ENCODE results near the gene SLC38A9.
"Not testable (repeated sequence)": the region's sequence is repeated elsewhere in the genome, so short reads cannot be mapped to it uniquely, and the experiment has no call there.

SLC38A9 gene

GRCh38 chr5:55608595-55609349, 103.4 kb downstream of the SLC38A9 start:
- DNase-seq, result no peak

- not testable (repeated sequence) for DNase-seq
Observed at GRCh38 chr5:55607309-55607708, 104.8 kb downstream of the SLC38A9 start.

GRCh38 chr5:55604611-55605067, 107.5 kb downstream of the SLC38A9 start:
- no peak for DNase-seq

GRCh38 chr5:55603922-55604321, 108.2 kb downstream of the SLC38A9 start:
- no peak for DNase-seq

- DNase-seq, result no peak
Observed at GRCh38 chr5:55601628-55602027, 110.5 kb downstream of the SLC38A9 start.

- no peak for DNase-seq
Observed at GRCh38 chr5:55601204-55601618, 110.9 kb downstream of the SLC38A9 start.

GRCh38 chr5:55600497-55601203, 111.5 kb downstream of the SLC38A9 start:
- no peak for DNase-seq

GRCh38 chr5:55600086-55600485, 112.0 kb downstream of the SLC38A9 start:
- no peak for DNase-seq

- DNase-seq, result no peak
Observed at GRCh38 chr5:55599148-55600050, 112.7 kb downstream of the SLC38A9 start.

- no peak for DNase-seq
Observed at GRCh38 chr5:55597014-55597981, 114.8 kb downstream of the SLC38A9 start.

- no peak for DNase-seq
Observed at GRCh38 chr5:55594671-55595070, 117.5 kb downstream of the SLC38A9 start.

GRCh38 chr5:55593115-55593472, 119.0 kb downstream of the SLC38A9 start:
- no peak for DNase-seq

GRCh38 chr5:55592388-55593114, 119.6 kb downstream of the SLC38A9 start:
- no peak for DNase-seq

- DNase-seq, result no peak
Observed at GRCh38 chr5:55591686-55592085, 120.4 kb downstream of the SLC38A9 start.

- DNase-seq, result no peak
Observed at GRCh38 chr5:55585206-55585610, 126.9 kb downstream of the SLC38A9 start.

GRCh38 chr5:55584398-55585205, 127.5 kb downstream of the SLC38A9 start:
- DNase-seq, result no peak

- no peak for DNase-seq
Observed at GRCh38 chr5:55583578-55583977, 128.5 kb downstream of the SLC38A9 start.

- no peak for DNase-seq
Observed at GRCh38 chr5:55582256-55582655, 129.9 kb downstream of the SLC38A9 start.

- no peak for DNase-seq
Observed at GRCh38 chr5:55580042-55580441, 132.1 kb downstream of the SLC38A9 start.

- no peak for DNase-seq
Observed at GRCh38 chr5:55578771-55579170, 133.4 kb downstream of the SLC38A9 start.

All from NCI-H2029 treated with DMSO at 0.1 percent for 48 hours (cell line).